ENCODE results near the gene MARCHF10. TPM values are rescaled to one million over a fixed set of nuclear protein-coding genes. Genes with fewer than 3 reads are reported as not detected.

MARCHF10 gene
- total and polyA plus RNA-seq, 2 of the 13 experiments (the other 11 are each of a cell fraction or from before 2014, with no cell fraction given): not detected

GRCh38 chr17:62807812-62808575 lies at the start of gene MARCHF10 (continued):
- TF ChIP-seq CEBPZ (IDR thresholded peaks at IDR 0.05; ENCODE audit: low read length) (no peak), ZNF234 (CRISPR knock-in tag; conservative IDR thresholded peaks at IDR 0.05) (no peak), ZSCAN25 (CRISPR knock-in tag; IDR thresholded peaks at IDR 0.05) (no peak), ZIK1 (CRISPR knock-in tag; IDR thresholded peaks at IDR 0.05; ENCODE audit: borderline replicate concordance, low read depth) (no peak), FOXO1 (CRISPR knock-in tag; IDR thresholded peaks at IDR 0.05) (no peak), ZNF33A (CRISPR knock-in tag; IDR thresholded peaks at IDR 0.05; ENCODE audit: borderline replicate concordance) (no peak), STAG1 (CRISPR knock-in tag; IDR thresholded peaks at IDR 0.05) (no peak), RFXANK (CRISPR knock-in tag; IDR thresholded peaks at IDR 0.05) (no peak), ZSCAN5A (CRISPR knock-in tag; IDR thresholded peaks at IDR 0.05; ENCODE audit: borderline replicate concordance) (no peak), FUBP1 (CRISPR knock-in tag; IDR thresholded peaks at IDR 0.05; ENCODE audit: borderline replicate concordance) (no peak), TOE1 (CRISPR knock-in tag; IDR thresholded peaks at IDR 0.05) (no peak), ZFP90 (CRISPR knock-in tag; IDR thresholded peaks at IDR 0.05; ENCODE audit: borderline replicate concordance) (no peak)
